Activated T-cell treated with anti-CD3 and anti-CD28 coated beads for 48 hours (primary cell): ENCODE measurements around the gene FOXP4.
A peak's percentile ranks its signal among the peaks of the same experiment; 100 is the strongest.

Experiments used
- DNase-seq: peaks from one replicate; pipeline ENCODE4 v3.0.0-alpha.2; 2020; ENCODE audit warnings: low read depth

FOXP4 gene

DNA sequence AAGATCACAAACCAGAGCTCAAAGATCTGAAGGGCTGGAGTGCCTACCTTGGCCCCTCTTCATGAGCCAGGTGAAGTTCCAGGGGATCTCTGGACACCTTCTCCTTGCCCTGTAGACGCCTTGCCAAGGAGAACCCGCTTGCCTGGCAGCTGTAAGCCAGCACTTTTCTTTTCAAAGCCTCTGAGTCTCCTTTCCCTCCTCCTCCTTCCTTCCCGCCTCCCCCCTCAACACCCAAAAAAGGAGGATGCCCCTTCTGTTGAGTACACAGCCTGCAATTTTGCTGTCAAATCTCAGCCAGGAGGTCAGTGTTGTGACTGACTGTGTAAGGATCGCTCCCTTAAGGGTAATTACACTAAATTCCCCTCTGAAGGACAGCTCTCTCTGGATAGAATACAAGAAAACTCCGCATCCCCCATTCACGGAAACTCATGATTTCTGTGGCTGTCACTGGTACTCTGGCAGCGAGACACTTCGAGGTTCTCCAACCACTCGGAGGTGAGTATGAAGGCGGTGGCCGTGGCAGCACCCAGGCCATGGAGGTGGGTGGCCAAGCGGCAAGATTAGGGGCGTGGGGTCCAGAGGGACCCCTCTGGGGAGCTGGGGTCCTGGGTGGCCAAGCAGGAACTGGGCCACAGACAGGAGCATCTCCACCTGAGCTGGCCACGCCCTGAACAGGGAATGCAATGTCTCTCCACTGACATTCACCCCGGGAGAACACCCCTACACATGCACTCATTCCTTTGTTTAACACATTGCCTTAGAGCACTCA is 23.2 kb upstream of the FOXP4 start:
- DNase-seq = no peak

DNA sequence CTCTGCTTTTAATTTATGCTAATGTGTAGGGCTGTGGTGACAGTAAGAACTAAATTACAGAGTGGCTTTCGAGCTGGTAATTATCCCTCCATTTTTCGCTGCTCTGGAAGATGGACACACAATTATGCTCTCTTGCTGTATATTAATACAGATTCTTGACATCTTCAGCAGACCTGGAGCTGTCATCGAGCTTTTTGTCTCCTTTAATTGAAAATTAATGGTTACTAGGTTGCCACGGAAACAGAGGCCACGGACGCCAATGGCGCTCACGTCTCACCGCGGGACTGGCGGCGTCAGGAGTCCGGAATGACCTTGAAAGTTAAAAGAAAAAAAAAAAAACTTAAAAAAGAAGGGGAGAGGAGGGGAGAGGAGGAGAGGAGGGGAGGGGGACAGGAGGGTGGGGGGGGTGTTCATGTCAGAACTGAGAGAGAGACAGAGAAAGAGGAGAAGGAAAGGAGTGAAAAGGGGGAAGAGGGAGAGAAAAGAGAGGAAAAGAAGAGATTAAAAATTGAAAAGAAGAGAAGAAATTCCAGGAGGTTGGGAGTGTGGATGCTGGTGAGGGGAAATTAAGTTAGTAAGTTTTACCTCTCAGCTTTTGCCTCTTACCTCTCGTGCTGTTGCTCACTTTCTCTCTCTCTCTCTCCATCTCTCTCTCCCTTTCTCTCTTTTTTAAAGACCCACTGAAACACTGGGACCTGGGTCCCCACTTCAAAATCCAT is 22.1 kb upstream of the FOXP4 start:
- DNase-seq = no peak

DNA sequence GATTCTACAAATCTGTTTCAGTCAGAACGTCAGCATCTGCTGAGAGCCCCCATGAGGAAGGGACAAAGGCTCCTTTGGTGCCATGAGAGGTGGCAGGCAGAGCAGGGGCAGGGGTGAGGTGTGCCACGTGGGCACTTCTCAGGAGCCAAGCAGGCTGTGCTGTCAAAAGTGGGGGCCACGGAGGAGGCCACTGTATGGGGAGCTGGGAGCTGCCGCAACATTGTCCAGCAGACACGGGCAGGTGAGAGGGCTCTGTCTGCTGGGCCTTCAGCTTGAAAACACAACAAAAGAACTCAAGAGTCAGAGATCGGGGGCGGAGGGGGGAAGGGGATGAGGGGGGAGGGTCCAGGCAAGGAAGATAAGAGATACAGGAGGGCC is 21.6 kb upstream of the FOXP4 start:
- DNase-seq = no peak

DNA sequence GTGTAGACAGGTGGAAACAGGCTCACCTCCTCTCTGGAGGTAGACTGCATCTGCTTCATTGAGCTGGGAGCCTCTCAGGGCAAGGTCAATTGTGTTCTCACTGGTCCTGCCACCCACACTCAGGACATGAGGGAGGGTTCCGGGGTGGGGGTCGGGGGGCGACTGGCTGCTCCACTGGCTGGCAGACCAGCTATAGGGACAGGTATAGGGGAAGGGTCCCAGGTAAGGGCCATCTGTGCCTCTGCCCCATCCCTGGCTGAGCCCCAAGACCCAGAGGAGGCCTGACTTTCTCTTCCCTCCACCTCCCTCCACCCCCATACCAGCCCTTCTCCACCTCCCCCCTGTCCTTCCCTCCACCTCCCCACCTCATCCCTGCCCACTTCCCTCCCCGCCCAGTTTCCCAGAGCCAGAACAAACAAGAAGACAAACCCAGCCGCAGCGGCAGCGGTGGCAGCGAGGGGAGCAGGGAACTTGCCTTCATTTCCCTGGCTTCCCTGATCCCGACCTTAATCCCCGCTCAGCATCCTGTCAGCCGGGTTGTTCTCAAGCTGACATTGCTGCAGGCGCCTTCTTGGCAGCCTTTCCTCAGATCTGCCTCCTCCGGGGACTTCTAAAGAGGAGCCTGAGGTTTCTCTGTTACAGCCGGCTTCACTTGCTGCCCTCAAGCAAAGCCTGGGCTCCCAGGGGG is 18.3 kb upstream of the FOXP4 start:
- no peak for DNase-seq

DNA sequence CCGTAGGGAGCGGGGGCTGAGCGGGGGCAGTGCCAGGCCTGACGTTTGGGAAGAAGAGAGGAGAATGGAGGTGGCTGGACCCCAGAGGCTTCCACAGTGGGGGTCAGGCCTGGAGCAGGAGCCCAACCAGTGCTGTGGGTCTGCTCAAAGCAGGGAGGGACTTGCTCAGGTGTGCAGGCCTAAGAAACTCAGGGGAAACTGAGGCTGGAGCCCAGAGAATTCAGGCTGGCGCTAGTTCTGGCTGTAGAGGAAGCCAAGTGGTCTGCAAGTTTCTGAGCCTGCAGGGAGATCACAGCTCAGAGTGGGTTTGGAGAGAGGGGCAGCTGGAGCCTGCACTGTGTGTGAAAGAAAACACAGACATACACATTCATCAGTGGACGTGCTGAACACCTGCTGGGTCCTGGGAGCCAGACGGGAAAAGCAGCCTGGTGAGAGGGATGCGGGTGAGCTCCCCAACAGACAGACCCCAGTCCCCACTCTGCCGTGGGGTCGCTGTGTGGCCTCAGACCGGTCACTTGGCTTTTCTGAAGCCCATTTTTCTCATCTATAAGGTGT is 17.7 kb upstream of the FOXP4 start:
- no peak for DNase-seq

DNA sequence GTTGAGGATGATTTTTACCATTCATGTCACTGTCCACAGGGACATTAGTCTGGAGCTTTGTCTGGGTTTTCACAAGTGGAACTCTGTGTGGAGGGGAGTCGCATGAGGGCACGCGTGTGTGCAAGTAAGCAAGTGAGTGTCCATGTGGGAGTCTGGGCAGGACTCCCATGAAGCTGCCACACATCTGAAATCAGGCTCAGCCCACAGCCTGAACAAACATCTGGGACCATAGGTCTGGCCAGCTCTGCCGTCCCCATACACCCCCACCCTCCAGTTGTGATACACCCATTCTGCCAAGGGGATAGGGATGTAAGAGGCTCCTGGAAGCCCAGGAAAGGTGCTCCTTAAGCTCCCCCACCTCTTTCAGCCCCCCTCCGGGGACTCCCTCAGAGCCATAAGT is 17.1 kb upstream of the FOXP4 start:
- DNase-seq = no peak

DNA sequence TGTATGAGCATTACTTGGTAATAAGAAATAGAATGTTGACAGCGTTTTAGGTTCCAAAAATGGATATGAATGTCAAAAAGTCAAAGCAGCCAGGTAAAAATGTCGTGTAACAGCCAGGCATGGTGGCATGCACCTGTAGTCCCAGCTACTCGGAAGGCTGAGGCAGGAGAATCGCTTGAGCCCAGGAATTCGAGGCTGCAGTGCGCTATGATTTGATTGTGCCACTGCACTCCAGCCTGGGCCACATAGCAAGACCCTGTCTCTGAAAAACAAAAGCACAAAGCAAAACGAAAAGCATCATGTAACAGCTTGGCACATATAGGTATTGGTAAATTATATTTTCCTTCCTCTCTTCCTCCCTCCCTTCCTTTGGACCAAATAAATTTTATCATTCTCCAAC is 16.2 kb upstream of the FOXP4 start:
- no peak for DNase-seq

DNA sequence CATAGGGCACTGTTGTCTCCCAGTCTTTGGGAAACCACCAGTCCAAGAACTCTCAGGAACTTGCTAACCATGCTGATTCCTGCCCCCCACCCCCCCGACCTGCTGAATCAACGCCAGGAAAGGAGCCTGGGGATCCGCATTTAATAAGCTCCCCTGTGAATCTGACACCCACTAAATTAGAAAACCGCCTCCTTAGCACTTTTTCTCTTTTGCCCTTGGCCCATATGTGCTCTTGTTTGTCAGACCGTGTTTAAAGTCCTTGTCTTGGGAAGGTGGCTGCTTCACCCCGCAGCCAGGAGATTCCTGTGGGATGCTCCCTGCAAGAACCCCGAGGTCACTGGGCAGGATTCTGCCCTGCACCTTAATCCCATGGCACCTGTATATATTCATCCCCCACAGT is 15.7 kb upstream of the FOXP4 start:
- DNase-seq = no peak

DNA sequence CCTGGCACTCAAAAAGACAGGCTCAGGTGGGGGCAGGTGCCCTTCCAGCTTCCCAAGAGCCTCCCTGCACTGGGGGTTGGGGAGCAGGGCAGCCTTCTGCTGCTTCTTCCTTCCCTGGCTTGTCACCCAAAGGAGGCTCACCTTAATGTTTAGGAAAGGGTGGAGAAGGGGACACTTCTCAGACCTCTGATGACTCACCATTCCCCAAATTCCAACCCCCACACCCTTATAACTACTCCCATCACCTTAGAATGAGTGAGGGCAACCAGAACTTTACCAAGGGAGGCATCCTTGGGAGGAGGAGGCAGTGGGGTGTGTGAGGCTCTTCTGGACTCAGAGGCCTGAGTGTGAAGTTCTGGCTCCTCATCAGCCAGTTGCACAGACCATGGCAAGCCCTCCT is 15.2 kb upstream of the FOXP4 start:
- no peak for DNase-seq

DNA sequence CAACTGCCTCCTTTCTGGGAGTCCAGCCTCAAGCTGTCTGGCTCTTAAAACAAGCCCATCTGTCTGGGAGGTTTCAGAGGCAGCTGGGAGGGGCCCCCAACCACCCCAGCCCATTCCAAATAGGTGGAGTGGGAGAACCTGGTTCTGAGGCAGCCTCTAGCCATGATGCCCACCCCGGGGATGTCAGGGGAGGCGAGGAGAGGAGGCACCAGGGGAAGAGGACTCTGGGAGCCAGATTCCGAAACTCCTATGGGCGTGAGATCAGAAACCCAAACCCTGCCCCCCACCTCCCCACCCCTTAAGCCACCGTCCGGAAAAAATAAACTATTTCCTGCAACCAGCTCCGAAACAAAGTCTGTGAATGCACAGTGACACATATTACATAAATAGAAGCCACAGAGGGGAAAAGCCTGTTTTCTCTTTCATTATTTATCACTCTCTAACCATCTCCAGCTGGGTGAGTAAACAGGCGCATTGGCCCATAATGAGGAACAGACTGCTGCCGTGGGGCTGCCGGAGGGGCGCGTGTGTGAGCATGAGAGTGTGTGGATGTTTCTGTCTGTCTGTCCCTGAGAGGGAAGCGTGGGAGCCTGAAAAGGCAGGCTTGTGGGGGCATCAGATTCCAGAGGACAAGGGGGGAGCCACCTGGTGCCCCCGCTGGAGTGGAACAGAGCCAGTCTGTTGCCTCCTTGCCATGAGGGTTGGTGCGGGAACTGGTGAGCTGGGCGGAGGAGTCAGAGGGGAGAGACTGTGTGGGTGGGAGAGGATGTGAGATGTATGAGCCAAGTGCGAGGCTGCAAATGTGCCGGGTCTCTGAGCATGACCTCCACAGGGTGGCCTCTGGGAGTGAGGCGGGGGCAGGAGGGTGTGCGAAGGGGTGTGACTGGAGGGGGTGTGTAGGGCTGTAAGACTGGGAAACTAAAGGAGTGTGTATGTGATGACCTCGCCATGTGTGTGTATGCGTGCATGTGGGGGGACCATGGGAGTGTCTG is 14.3 kb upstream of the FOXP4 start:
- DNase-seq = peak; percentile 59

DNA sequence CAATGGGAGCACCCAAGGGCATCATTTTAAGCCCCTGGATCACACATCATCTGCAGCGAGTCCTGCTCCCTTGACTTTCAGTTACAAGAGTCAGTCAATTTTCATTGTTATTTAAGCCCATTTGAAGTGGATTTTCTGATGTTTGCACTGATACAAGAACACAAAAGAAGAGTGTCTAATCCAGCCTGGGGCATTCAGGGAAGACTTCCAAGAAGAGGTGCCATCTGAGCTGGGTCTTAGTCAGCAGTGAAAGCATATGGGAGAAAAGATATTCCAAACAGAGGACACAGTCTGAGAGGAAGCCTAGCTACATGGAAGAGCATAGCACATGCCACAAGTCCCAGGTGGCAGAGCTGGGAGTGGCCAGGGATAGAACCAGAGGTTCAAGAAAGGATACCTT is 10.4 kb upstream of the FOXP4 start:
- no peak for DNase-seq

DNA sequence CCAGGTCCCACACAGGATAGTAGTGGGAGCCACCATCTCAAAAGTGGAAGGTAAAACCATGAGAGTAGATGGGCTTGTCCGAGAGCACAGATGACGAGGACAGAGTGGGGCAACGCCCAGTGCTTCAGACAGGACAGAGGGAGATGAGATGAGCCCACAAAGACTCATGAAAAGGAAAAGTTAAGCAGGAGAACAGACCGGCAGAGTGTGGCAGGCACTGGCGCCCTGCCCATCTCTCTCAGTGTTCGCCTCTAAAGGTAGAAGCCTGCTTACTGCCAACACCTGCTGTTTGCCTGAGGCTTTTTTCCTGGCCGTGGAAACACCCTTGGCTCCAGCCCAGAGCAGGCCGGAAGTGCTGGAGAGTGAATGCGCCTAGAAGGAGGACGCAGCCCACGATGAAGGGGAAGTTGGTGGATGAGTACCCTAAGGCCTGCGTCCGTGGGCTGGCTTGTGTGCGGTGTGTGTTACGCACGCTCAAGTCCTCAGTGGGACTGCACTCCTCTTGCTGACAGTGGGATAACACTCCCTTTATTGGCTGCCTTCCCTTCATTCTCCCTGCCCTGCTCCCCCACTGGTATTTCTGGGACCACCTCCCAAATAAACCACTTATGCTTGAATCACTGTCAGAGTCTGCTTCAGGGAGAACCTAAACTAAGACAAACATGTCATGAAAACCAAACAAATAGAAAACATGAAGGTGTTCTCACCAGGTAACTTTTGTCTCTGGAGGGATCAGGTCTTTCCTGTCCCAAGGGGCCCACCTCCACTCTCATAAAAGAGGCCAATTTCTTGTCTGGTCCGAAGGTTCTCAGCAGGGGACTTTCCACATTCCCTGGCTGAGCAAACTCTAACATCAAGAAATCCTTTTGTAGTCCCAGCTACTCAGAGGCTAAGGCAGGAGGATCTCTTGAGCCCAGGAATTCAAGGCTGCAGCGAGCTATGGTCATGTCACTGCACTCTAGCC is 9.1 kb upstream of the FOXP4 start:
- DNase-seq = no peak

DNA sequence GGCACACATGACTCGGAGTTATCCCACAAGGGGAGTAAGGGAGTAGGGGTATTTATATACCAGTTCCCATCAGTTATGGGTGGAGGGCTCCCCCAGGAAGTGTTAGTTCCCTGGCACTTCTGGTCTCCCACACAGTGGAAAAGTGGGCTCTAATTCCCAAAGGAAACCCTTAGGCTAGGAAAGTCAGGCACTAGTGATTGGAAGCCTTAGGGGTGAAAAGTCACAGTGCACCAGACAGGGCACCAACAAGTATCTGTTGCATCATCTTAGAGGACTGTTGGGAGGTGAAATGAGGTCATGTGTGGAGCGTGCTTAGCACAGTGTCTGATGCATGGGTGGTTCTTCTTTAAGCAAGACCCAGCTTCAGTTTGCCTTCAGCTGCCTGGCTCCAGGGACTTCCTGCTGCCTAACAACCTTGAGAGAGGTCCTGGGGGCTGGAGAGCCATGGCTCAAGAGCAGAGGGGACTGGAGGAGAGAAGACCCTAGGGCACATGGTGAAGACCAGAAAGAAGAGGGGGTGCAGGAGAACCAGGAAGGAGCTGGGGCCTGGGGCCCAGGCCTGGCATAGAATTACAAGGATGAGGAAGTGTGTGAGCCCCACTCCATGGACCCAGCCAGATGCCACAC is 7.5 kb upstream of the FOXP4 start:
- DNase-seq = no peak

DNA sequence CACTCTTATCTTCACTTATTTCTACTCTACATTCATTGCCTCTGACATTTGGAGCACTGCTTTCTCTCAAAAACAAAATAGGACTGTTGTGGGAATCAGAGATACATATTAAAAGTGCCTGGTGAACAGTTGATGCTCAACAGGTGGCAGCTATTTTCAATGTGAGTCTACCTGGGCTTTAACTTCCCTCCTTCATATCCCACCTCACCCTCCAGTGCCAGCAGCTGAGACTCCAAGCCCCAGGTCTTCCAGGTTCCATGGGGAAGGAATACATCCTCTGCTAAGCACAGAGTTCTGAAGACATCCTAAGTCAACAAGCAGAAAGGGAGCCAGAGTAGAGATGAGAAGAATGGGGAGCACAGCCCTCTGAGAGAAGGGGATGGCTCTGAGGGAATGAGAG is 7.0 kb upstream of the FOXP4 start:
- no peak for DNase-seq

DNA sequence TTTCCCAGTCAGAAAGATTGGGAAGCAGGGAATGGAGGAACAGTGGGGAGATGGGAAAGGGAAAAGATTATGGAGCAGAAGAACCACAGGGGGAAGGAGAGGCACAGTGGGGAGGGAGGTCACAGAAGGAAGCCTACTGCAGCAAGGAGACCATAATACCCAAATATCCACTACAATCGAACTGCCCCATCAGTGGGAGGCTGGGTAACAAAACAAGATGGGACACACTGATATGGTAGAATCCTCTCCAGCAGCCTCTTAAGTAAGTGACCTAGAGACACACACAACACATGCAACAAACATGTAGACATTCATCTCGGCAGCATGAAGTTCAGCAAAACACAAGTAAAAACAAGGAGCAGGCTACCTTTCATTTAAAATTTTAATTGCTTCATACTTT is 4.8 kb upstream of the FOXP4 start:
- no peak for DNase-seq

DNA sequence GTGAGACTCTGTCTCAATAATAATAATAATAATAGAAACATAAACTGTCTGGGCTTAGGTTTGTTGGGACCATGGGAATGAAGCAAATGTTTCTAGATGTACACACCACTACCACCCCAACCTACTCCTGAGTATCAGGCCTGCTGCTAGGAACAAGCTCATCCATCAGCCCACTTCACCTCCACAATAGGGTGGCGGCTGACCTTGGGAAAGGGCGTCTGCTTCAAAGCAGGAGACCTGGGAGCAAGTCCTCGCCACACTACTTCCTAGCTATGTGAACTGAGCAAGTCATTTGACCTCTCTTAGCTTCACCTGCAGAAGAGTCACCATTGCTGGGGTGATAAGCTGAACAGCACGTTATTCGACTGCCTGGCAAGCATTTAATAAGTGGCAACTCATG is 3.1 kb upstream of the FOXP4 start:
- no peak for DNase-seq

DNA sequence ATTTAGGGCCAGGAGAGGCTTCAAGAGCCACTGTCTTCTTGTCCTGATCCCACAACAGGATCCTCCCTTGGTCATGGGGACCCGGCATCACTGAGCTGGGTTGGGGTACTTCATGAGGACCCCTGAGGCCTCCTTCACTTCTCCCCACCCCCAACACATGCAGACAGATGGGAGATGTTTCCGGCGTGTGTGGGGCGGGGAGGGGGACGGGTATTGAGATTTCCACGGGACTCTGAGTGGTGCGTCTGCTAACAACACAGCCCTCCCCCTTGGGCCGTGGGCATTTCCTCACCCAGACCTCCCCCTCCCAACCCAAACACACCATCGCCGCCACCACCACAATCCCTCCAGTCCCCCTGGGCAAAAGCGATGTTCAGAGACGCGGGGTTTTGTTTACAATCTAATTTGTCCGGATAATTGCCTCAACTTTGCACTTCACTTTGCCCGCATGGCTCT is 906 bp upstream of the FOXP4 start:
- no peak for DNase-seq

DNA sequence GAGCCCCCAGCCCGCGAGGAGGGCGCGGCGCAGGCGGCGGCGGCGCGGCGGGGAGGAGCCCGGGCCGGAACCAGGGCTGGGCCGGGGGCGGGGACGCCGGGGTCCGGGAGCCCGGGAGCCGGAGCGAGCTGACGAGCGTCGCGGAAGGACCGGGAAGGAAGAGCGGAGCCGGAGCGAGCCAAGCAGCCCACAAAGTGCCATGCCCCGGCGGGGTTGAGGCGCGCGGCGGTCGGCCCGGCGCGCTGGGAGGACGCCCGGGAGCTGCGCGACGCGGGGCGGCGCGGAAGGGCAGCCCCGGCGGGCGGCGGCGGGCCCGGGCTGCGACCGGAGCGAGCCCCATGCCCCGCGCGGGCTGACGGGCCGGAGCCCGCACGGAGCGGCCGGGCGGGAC is 289 bp downstream of the FOXP4 start:
- no peak for DNase-seq

DNA sequence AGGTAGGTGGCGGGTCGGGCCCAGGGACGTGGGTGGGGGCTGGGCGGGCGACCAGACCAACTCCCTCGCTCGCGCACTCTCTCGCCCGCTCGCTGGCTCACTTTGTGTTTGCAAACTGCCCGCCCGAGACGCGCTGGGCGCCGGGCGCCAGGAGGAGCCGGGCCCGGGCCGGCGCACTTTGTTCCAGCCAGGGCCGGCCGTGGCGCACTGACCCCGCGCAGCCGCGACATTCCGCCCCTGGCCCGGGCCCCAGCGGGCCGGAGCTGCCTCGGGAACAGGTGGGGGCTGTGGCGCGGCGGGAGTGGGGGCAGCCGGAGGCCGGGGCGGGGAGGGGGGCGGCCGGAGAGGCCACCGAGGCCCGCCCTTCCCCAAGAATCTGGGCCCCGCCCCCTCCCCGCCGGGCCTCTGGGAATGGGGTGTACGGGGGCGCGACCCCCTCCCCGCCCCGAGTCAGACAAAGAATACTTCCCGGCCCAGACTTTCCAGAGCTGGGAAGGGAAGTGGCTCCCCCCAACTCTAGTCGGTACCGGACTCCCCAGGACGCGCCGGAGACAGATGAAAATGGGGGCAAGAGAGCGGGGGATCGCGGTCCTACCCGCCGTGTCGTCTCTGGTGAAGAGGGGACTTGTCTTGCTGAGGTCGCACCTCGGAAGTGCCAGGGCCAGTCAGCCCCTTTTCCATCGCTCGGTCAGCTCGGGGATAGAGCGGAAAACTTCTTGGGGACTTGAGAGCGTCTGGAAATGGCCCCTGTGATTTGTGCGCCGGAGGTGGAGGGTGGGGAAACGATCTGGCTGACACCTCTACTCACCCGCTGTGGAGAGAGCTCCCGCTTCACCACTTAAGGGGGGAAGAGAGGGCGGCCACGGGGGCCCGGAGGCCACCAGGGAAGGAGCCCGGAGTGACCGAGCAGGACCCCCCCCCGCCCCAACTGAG is 951 bp downstream of the FOXP4 start:
- DNase-seq = no peak
